GM20000 (cell line): ENCODE data around the gene CUX1.

Experiments
- DNase-seq: peaks from one replicate; pipeline ENCODE4 v3.0.0; 2012; ENCODE audit warnings: low spot score
- TF ChIP-seq, protein P1 (sequence below): IDR thresholded peaks from 2 replicates; pipeline ENCODE4 v1.5.1; 2012; ENCODE audit warnings: mild to moderate bottlenecking, control low read depth; ENCODE audit errors: extremely low read depth, missing control alignments

CUX1 gene

DNA sequence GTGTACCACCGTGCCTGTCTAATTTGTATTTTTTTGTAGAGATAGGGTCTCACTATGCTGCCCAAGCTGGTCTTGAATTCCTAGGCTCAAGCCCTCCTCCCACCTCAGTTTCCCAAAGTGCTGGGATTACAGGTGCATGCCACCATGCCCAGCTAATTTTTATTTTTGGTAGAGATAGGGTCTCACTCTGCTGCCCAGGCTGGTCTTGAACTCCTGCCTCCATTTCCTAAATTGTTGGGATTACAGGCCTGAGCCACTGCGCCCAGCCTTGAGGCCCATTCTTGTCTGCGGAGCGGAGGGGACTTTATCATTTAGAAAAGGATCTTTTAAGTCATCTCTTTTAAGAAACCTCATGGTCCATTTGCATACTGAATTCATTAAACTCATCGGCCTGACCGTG lies 247.8 kb downstream of the CUX1 start:
- DNase-seq: no peak
- TF ChIP-seq, protein P1, sequence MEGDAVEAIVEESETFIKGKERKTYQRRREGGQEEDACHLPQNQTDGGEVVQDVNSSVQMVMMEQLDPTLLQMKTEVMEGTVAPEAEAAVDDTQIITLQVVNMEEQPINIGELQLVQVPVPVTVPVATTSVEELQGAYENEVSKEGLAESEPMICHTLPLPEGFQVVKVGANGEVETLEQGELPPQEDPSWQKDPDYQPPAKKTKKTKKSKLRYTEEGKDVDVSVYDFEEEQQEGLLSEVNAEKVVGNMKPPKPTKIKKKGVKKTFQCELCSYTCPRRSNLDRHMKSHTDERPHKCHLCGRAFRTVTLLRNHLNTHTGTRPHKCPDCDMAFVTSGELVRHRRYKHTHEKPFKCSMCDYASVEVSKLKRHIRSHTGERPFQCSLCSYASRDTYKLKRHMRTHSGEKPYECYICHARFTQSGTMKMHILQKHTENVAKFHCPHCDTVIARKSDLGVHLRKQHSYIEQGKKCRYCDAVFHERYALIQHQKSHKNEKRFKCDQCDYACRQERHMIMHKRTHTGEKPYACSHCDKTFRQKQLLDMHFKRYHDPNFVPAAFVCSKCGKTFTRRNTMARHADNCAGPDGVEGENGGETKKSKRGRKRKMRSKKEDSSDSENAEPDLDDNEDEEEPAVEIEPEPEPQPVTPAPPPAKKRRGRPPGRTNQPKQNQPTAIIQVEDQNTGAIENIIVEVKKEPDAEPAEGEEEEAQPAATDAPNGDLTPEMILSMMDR: no peak

- TF ChIP-seq, protein P1: no peak
- no peak for DNase-seq
These were observed 249.1 kb downstream of the CUX1 start for GRCh38 chr7:102066476-102066875.

GRCh38 chr7:102068846-102069245 lies 251.4 kb downstream of the CUX1 start:
- no peak for DNase-seq
- TF ChIP-seq, protein P1: no peak

GRCh38 chr7:102069931-102070629 lies 252.7 kb downstream of the CUX1 start:
- no peak for DNase-seq
- TF ChIP-seq, protein P1: no peak

- DNase-seq: no peak
- TF ChIP-seq, protein P1: no peak
These were observed 254.6 kb downstream of the CUX1 start for GRCh38 chr7:102072003-102072402.

GRCh38 chr7:102072636-102073209 lies 255.3 kb downstream of the CUX1 start:
- no peak for DNase-seq
- TF ChIP-seq, protein P1: no peak

DNA sequence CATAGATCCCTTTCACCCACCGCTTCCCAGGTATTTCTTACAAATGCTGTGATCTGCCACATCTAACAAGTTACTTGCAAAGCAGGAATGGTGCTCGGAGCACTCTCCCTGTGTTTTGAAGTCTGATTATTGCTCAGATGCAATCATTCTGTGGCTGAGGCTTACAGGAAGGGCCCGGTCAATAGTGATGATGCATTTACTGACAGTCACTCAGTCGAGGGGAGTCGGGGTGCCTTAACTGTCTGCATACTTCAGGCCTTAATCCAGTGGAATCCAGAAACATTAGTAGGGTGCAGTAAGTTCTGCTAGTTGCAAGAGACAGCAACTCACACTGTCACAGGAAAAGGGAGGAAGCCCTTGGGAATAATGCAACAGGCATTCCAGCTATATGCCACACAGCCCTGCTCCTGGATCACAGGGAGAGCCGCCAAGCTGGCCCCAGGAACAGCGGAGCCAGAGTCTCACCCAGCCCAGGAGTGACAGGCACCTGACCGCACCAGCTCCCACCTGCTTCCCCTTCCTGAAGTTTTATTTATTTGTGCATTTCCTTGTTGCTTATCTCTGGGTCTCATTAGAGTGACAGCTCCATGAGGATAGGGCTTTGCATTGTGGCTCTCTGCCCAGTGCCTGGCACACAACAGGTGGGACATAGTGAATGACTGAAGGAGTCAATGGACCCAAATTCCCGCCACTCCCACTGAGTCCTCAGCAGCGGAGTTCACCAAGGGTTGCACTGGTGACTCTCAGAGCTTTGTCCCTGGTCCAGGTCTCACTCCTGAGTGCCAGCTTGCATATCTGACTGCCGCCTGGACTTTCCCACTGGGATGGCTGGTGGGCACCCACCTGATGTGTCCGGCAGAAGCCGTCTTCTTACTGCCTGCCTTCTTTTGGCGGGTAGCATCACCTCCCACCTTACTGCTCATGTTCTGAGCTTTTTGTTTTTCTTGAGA lies 256.8 kb downstream of the CUX1 start:
- no peak for DNase-seq
- TF ChIP-seq, protein P1: no peak
